Urinary bladder (tissue), 4 donors: ENCODE results near the gene LDLRAD4. TPM values are rescaled to one million over a fixed set of nuclear protein-coding genes. Genes with fewer than 3 reads are reported as not detected.

Experiments
- DNase-seq: peaks from one replicate; pipeline ENCODE4 v3.0.0-alpha.2; 2015; ENCODE audit errors: extremely low spot score
- H3K27ac ChIP-seq: one replicate; pipeline ENCODE4 v1.5.1; 2013; ENCODE audit warnings: low read depth, mild to moderate bottlenecking, moderate library complexity
- H3K36me3 ChIP-seq: one replicate; pipeline ENCODE4 v1.6.1; 2013; ENCODE audit warnings: mild to moderate bottlenecking, moderate library complexity; ENCODE audit not compliant: insufficient read depth
- H3K4me1 ChIP-seq: one replicate; pipeline ENCODE4 v1.6.1; 2013; ENCODE audit warnings: mild to moderate bottlenecking, moderate library complexity; ENCODE audit not compliant: insufficient read depth
- H3K4me3 ChIP-seq: one replicate; pipeline ENCODE4 v1.5.1; 2013; ENCODE audit warnings: low read depth, low read length
- WGBS: extraction: QIAGEN DNeasy Blood & Tissue Kit; methylation state at CpG from one replicate; pipeline ENCODE4 v1.1.7; 2013; 5-methylcytosine and 5-hydroxymethylcytosine counted together
- polyA plus RNA-seq: library from polyadenylated mRNA; stranded (reverse); fragments of 200-250 nt; gene quantifications from one replicate; pipeline ENCODE4 v1.2.3, GENCODE V29; 2013
- total RNA-seq: library from RNA; depleted of rRNA; stranded (reverse); fragments of >200 nt; gene quantifications from one replicate; pipeline ENCODE4 v1.2.3, GENCODE V29; 2014
- donor health status: healthy with polysubstance abuse.
- donor health status: healthy.

LDLRAD4 gene
- total and polyA plus RNA-seq, 2 donors = 13.8 to 52.3 TPM

DNA sequence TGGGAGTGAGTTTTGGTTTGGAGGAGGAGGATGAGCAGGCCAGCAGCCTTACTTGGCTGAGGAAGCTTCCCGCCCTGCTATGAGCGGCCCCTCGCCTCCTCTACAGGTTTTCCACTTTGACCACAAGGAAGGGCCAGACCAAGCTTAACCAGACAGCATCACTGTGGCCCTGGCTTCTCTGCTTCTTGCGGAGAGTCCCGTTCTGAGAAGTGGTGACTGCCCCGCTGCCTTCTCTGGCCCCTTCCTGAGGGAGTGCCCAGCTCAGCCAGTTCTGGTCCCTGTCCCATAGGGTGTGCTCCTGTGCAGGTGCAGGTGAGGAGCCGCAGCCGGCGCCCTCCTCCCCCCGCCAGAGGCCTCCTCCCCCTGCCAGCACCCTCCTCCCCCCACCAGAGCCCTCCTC, 406.8 kb downstream of the LDLRAD4 start:
- Histone ChIP-seq H3K36me3 (no peaks in the 10 kb centered on the region), H3K4me3 (no peak overlapping the region), H3K27ac (no peak overlapping the region), H3K4me1 (no peaks in the 10 kb centered on the region)
- DNase-seq = no peak
- 94% methylated on average over 10 of the region's 10 CpGs for WGBS

DNA sequence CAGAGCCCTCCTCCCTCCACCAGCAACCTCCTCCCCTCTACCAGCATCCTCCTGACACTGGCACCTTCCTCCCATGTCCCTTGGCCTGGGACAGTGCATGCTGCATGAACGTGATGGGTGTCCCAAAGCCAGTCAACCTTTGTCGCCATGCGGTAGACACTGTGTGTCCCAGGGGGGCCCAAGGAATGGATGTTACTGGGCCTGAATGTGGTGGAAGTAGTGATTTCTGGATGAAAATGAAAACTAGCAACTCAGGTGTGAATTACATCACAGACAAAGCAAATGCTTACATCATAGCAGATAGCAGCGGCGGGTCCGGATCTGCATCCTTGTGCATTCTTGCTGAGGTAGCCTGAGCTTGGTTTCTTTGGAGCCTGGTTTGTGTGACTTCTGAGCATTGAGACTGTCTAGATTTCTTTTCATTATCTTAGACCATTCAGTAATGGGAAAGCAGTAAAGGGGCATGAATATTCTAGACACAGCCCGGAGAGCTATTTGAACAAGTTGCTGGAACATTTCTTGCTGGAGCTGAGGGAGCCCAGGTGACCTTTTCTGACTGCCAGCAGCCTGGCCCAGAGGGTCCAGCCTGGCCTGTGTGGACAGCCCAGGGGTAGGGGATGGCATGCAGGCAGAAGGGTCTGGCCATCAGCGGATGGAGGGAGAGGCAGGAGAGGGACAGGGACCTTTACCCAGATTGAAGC, 407.4 kb downstream of the LDLRAD4 start:
- no peak for DNase-seq
- Histone ChIP-seq H3K4me3 (no peak overlapping the region), H3K27ac (no peak overlapping the region), H3K4me1 (no peaks in the 10 kb centered on the region), H3K36me3 (no peaks in the 10 kb centered on the region)
- WGBS = 96% methylated on average over 8 of the region's 8 CpGs

- 76% methylated on average over 2 of the region's 2 CpGs for WGBS
- Histone ChIP-seq H3K36me3 (no peaks in the 10 kb centered on the region), H3K4me3 (no peak overlapping the region), H3K4me1 (no peaks in the 10 kb centered on the region), H3K27ac (no peak overlapping the region)
- no peak for DNase-seq
These were observed 408.0 kb downstream of the LDLRAD4 start for GRCh38 chr18:13626544-13626908.

GRCh38 chr18:13627639-13628038, 409.1 kb downstream of the LDLRAD4 start:
- Histone ChIP-seq H3K27ac (no peak overlapping the region), H3K4me1 (no peaks in the 10 kb centered on the region), H3K36me3 (no peaks in the 10 kb centered on the region), H3K4me3 (no peak overlapping the region)
- WGBS = 92% methylated on average over 8 of the region's 8 CpGs
- DNase-seq = no peak

DNA sequence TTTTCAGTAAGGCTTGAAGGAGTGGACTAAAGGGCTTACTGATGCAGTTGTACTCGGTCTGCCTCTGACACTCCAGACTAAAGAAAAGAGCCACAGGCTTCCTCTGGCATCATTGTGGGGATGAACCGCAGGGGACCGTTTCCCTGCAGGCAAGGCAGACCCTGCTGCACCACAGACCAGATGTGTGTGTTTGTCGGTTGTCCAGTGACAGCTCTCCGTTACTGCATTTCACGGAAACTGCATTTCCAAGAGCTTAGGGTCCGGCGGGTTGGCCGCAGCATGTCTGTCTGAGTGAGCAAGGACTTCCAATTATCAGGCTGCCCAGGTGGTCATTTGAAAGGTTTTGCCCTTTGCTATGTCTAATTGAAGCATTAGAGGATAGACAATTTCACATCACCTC, 409.7 kb downstream of the LDLRAD4 start:
- DNase-seq = no peak
- H3K4me3 ChIP-seq = no peak overlapping the region
- H3K36me3 ChIP-seq = no peaks in the 10 kb centered on the region
- H3K27ac ChIP-seq = no peak overlapping the region
- H3K4me1 ChIP-seq = no peaks in the 10 kb centered on the region
- WGBS = 85% methylated on average over 9 of the region's 9 CpGs

- H3K36me3 ChIP-seq = no peaks in the 10 kb centered on the region
- peak; percentile 53 for DNase-seq
- 45% methylated on average over 8 of the region's 8 CpGs for WGBS
- H3K4me1 ChIP-seq = no peaks in the 10 kb centered on the region
- no peak overlapping the region for H3K4me3 ChIP-seq
- H3K27ac ChIP-seq = no peak overlapping the region
These were observed 411.5 kb downstream of the LDLRAD4 start for GRCh38 chr18:13629841-13630715.

GRCh38 chr18:13630716-13631268, 412.2 kb downstream of the LDLRAD4 start:
- Histone ChIP-seq H3K4me3 (no peak overlapping the region), H3K27ac (no peak overlapping the region), H3K4me1 (no peaks in the 10 kb centered on the region), H3K36me3 (no peaks in the 10 kb centered on the region)
- no peak for DNase-seq
- 90% methylated on average over 7 of the region's 7 CpGs for WGBS

DNA sequence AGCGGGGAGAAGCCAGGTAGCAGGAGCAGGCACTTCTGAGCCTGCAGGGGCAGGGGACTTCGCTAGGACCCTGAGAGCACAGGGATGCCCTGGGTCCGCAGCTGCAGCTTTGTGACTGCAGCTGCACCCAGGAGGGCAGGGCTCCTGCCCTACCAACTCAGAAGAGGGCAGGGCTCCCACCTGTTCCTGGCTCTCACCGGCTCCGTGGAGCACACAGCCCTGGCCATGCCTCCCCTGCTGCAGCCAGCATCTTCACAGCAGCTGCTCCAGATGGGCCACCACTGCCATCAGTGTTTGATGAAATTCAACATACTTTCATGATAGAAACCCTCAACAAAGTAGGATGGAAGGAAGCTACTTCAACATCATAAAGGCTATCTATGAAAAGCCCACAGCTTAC, 415.1 kb downstream of the LDLRAD4 start:
- no peaks in the 10 kb centered on the region for H3K4me1 ChIP-seq
- H3K27ac ChIP-seq = no peak overlapping the region
- no peak for DNase-seq
- 97% methylated on average over 5 of the region's 5 CpGs for WGBS
- no peaks in the 10 kb centered on the region for H3K36me3 ChIP-seq
- no peak overlapping the region for H3K4me3 ChIP-seq

DNA sequence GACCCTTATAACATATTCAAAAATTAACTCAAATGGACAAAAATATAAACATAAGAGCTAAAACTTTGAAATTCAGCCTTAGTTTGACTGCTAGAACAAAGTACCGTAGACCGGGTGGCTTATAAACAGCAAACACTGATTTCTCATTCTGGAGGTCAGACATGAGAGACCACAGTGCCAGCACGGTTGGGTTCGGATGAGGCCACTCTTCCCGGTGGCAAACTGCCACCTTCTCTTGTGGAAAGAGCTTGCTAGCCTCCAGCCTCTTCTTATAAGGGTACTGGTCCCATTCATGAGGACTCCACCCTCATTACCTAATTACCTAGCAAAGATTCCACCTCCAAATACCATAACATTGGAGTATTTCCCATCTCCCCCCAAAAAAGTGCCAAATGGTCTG, 416.5 kb downstream of the LDLRAD4 start:
- 81% methylated on average over 5 of the region's 5 CpGs for WGBS

GRCh38 chr18:13638719-13639595, 420.4 kb downstream of the LDLRAD4 start:
- H3K27ac ChIP-seq = no peak overlapping the region
- no peak overlapping the region for H3K4me3 ChIP-seq
- no peaks in the 10 kb centered on the region for H3K36me3 ChIP-seq
- DNase-seq = no peak
- WGBS = 87% methylated on average over 10 of the region's 10 CpGs
- H3K4me1 ChIP-seq = peaks cover 1% of the 10 kb centered on the region

More for the DNA sequence above, 416.5 kb downstream of the LDLRAD4 start:
- Histone ChIP-seq H3K36me3 (no peaks in the 10 kb centered on the region), H3K27ac (no peak overlapping the region), H3K4me1 (no peaks in the 10 kb centered on the region), H3K4me3 (no peak overlapping the region)
- no peak for DNase-seq

DNA sequence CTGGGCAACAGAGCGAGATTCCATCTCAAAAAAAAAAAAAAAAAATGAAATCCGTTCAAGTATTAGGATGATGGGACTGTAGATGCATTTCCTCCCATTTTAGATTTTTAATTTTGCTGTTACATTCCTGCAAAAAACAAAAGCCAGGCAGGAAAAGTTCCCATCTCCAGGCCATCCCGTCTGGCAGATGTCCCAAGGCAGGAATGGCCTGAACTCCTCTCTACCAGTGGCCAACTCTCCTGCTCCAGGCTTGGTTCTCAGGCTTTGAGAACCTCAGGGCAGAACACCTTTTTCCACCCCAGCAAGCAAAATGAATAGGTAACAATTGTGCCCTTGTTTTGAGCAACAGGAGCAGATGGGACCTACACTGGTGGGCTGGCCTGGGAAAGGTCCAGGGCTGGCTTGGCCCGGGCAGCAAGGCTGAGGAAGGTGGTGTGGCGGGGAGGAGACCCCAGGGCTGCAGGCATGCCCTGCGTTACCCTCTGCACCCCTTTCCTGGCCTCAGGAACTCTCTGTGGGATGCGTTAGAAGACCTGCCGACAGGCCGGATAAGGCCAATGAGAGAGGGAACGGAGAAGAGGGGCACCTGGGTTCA, 421.8 kb downstream of the LDLRAD4 start:
- Histone ChIP-seq H3K36me3 (no peaks in the 10 kb centered on the region), H3K4me1 (peaks cover 1% of the 10 kb centered on the region), H3K27ac (no peak overlapping the region), H3K4me3 (no peak overlapping the region)
- DNase-seq = no peak
- WGBS = 84% methylated on average over 10 of the region's 10 CpGs

DNA sequence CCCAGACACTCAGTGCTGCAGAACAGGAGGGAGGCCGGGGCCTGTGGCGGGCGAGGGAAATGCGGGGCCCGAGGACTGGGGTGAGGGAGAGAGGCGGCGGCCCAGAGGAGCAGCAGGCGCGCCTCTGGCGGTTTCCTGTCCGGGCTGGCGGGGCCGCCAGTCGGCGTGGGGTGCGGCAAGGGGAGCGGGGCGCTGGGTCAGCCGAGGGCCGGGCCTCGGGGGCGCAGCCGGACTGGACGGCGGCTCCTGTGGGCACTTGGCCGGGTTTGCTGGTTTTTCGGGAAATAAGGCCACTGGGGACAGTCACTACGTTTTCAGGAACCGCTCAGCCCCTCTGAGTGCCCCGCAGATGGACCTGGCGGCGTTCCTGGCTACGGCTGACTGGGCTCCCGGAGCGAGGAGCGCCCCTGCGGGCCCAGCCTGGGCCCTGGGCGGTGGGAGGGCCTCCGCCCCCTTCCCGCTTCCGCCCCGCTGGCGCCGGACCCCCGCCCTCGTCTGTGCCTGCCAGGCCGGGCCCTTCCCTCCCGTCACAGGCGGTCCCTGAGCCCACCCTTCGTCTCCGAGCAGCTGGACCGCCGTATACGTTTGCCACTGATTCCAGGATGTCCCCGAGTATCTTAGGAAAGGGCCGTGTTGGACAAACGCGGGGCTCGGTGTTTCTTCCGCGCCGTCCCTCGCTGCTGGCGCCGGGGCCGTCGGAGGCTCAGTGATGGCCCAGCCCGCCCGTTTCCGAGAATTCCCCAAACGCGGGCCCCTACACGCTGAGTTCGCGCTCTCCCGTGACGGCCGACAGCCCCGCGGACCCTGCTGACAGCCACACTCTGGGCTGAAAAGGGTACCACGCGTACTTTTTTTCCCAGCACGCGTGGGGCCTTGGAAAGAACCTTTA, 423.2 kb downstream of the LDLRAD4 start:
- DNase-seq = no peak
- peaks cover 1% of the 10 kb centered on the region for H3K4me1 ChIP-seq
- no peak overlapping the region for H3K27ac ChIP-seq
- peak overlapping the region; percentile 38 for H3K4me3 ChIP-seq
- no peaks in the 10 kb centered on the region for H3K36me3 ChIP-seq
- 24% methylated on average over 84 of the region's 84 CpGs for WGBS
